Left ventricle myocardium inferior (tissue), 1 donor: ENCODE data around the gene DOHH. TPM values are rescaled to one million over a fixed set of nuclear protein-coding genes. Genes with fewer than 3 reads are reported as not detected.
"Not testable (repeated sequence)": the region's sequence is repeated elsewhere in the genome, so short reads cannot be mapped to it uniquely, and the experiment has no call there.

ENCODE experiments used
- DNase-seq: peaks from one replicate; pipeline ENCODE4 v3.0.0-alpha.2; 2020
- H3K27ac ChIP-seq: fragments of 200-600 bp; replicated peaks from 2 replicates; pipeline ENCODE4 v1.8.0; 2021
- H3K27me3 ChIP-seq: fragments of 200-600 bp; 2 replicates; pipeline ENCODE4 v1.8.0; 2021; ENCODE audit warnings: low read depth
- H3K36me3 ChIP-seq: fragments of 200-600 bp; 2 replicates; pipeline ENCODE4 v1.8.0; 2021
- H3K4me1 ChIP-seq: fragments of 200-600 bp; 2 replicates; pipeline ENCODE4 v1.8.0; 2021
- H3K4me3 ChIP-seq: fragments of 200-600 bp; 2 replicates; pipeline ENCODE4 v1.8.0; 2021; ENCODE audit warnings: mild to moderate bottlenecking, moderate library complexity
- H3K9me3 ChIP-seq: fragments of 200-600 bp; replicated peaks from 2 replicates; pipeline ENCODE4 v1.8.0; 2021
- intact Hi-C: fragments of 100-400 bp; cut with micrococcal nuclease; formaldehyde crosslinking; loops from one replicate; pipeline ENCODE4 v1.11.0; 2022
- total RNA-seq: library from RNA; stranded (reverse); fragmentation: NEBNext Ultra II Directional; extraction: Animal tissue kit (Norgen Biotek cat#: 25700); gene quantifications from one replicate; pipeline ENCODE4 v1.2.1, GENCODE V29; 2021
- TF ChIP-seq, protein P1 (sequence below): fragments of 200-600 bp; IDR thresholded peaks from 2 replicates; pipeline ENCODE4 v1.8.0; 2021; ENCODE audit warnings: antibody characterized with exemption, mild to moderate bottlenecking, borderline replicate concordance
- donor health status: DM: no; HTN: yes; CAD: no; lungs with severe emphysema.

Gene DOHH
- total RNA-seq, 1 donor from 2014 or later: 11.1 TPM

- intact Hi-C loops: no loop called here
- H3K4me1 ChIP-seq: peaks cover 28% of the 10 kb centered on the region
- peak overlapping the region; percentile 84 for H3K27ac ChIP-seq
- no peak overlapping the region for H3K4me3 ChIP-seq
- H3K27me3 ChIP-seq: no peaks in the 10 kb centered on the region
- TF ChIP-seq, protein P1, sequence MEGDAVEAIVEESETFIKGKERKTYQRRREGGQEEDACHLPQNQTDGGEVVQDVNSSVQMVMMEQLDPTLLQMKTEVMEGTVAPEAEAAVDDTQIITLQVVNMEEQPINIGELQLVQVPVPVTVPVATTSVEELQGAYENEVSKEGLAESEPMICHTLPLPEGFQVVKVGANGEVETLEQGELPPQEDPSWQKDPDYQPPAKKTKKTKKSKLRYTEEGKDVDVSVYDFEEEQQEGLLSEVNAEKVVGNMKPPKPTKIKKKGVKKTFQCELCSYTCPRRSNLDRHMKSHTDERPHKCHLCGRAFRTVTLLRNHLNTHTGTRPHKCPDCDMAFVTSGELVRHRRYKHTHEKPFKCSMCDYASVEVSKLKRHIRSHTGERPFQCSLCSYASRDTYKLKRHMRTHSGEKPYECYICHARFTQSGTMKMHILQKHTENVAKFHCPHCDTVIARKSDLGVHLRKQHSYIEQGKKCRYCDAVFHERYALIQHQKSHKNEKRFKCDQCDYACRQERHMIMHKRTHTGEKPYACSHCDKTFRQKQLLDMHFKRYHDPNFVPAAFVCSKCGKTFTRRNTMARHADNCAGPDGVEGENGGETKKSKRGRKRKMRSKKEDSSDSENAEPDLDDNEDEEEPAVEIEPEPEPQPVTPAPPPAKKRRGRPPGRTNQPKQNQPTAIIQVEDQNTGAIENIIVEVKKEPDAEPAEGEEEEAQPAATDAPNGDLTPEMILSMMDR: no peak
- no peaks in the 10 kb centered on the region for H3K9me3 ChIP-seq
- peaks cover 86% of the 10 kb centered on the region for H3K36me3 ChIP-seq
- no peak for DNase-seq
Observed at GRCh38 chr19:3452171-3452941, 48.1 kb downstream of the DOHH start.

DNA sequence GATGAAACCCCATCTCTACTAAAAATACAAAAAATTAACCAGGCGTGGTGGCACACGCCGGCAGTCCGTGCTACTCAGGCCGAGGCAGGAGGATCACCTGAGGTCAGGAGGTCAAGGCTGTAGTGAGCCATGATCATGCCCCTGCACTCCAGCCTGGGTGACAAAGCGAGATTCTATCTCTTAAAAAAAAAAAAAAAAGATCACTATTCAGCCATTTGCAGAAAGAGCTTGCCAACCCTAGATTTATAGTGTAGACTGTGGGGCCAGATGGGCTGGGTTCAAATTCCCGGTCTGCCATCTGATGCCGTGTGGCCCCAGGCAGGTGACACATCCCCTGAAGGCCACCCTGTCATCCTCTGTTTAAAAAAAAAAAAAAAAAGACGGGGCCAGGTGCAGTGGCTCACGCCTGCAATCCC, 49.0 kb downstream of the DOHH start:
- Histone ChIP-seq H3K36me3 (peaks cover 85% of the 10 kb centered on the region), H3K4me1 (peaks cover 21% of the 10 kb centered on the region), H3K27ac (peak overlapping the region; percentile 84), H3K9me3 (no peaks in the 10 kb centered on the region), H3K4me3 (no peak overlapping the region), H3K27me3 (no peaks in the 10 kb centered on the region)
- no peak for DNase-seq
- TF ChIP-seq, protein P1: no peak
- intact Hi-C loops: no loop called here

- H3K4me3 ChIP-seq: no peak overlapping the region
- TF ChIP-seq, protein P1: no peak
- no peaks in the 10 kb centered on the region for H3K9me3 ChIP-seq
- peak; percentile 65 for DNase-seq
- intact Hi-C loops: no loop called here
- H3K27me3 ChIP-seq: no peaks in the 10 kb centered on the region
- peaks cover 83% of the 10 kb centered on the region for H3K36me3 ChIP-seq
- peaks cover 22% of the 10 kb centered on the region for H3K4me1 ChIP-seq
- H3K27ac ChIP-seq: peak overlapping the region; percentile 84
Observed at GRCh38 chr19:3450796-3451411, 49.6 kb downstream of the DOHH start.

- Histone ChIP-seq H3K36me3 (peaks cover 73% of the 10 kb centered on the region), H3K27me3 (no peaks in the 10 kb centered on the region), H3K4me1 (peaks cover 44% of the 10 kb centered on the region), H3K4me3 (no peak overlapping the region), H3K27ac (no peak overlapping the region), H3K9me3 (no peaks in the 10 kb centered on the region)
- TF ChIP-seq, protein P1: no peak
- DNase-seq: no peak
- intact Hi-C loops: no loop called here
Observed at GRCh38 chr19:3448616-3449334, 51.7 kb downstream of the DOHH start.

- DNase-seq, H3K9me3 ChIP-seq, H3K27me3 ChIP-seq, H3K4me3 ChIP-seq, intact Hi-C loops: not testable (repeated sequence)
- Histone ChIP-seq H3K36me3 (peaks cover 54% of the 10 kb centered on the region), H3K4me1 (peaks cover 63% of the 10 kb centered on the region), H3K27ac (peak overlapping the region; percentile 89)
Observed at GRCh38 chr19:3446657-3447056, 53.8 kb downstream of the DOHH start.
